ENCODE data around the gene MESP1.
A peak's percentile ranks its signal among the peaks of the same experiment; 100 is the strongest.

Gene MESP1

GRCh38 chr15:89756897-89757296, 5.8 kb upstream of the MESP1 start:
- Histone ChIP-seq H3K9ac (ENCODE audit: insufficient read length) (no peak overlapping the region), H3K27ac (no peak overlapping the region), H3K9me3 (ENCODE audit: low read depth, low read length) (no peaks in the 10 kb centered on the region), H3K4me3 (no peak overlapping the region), H3K36me3 (ENCODE audit: insufficient read depth, low read length) (no peaks in the 10 kb centered on the region)
- no peak for DNase-seq (ENCODE audit: low read depth, low spot score)
- TF ChIP-seq FOXP2 (optimal IDR thresholded peaks at IDR 0.05; ENCODE audit: control extremely low read depth, extremely low read length, insufficient read depth) = no peak
- TF ChIP-seq EZH2 (IDR thresholded peaks at IDR 0.05) = no peak
- no peak for TF ChIP-seq POLR2AphosphoS5 (IDR thresholded peaks at IDR 0.05; ENCODE audit: borderline replicate concordance, low read depth, low read length)

GRCh38 chr15:89755701-89756100, 4.7 kb upstream of the MESP1 start:
- no peak overlapping the region for H3K9ac ChIP-seq (ENCODE audit: insufficient read length)
- no peaks in the 10 kb centered on the region for H3K36me3 ChIP-seq (ENCODE audit: insufficient read depth, low read length)
- DNase-seq (ENCODE audit: low read depth, low spot score) = no peak
- TF ChIP-seq POLR2AphosphoS5 (IDR thresholded peaks at IDR 0.05; ENCODE audit: borderline replicate concordance, low read depth, low read length) (no peak), FOXP2 (optimal IDR thresholded peaks at IDR 0.05; ENCODE audit: control extremely low read depth, extremely low read length, insufficient read depth) (no peak), EZH2 (IDR thresholded peaks at IDR 0.05) (no peak)
- no peaks in the 10 kb centered on the region for H3K9me3 ChIP-seq (ENCODE audit: low read depth, low read length)
- no peak overlapping the region for H3K27ac ChIP-seq
- no peak overlapping the region for H3K4me3 ChIP-seq

GRCh38 chr15:89754361-89755154, 3.5 kb upstream of the MESP1 start:
- H3K36me3 ChIP-seq (ENCODE audit: insufficient read depth, low read length) = no peaks in the 10 kb centered on the region
- H3K27ac ChIP-seq = no peak overlapping the region
- no peak overlapping the region for H3K4me3 ChIP-seq
- no peak for DNase-seq (ENCODE audit: low read depth, low spot score)
- H3K9ac ChIP-seq (ENCODE audit: insufficient read length) = no peak overlapping the region
- H3K9me3 ChIP-seq (ENCODE audit: low read depth, low read length) = no peaks in the 10 kb centered on the region
- TF ChIP-seq FOXP2 (optimal IDR thresholded peaks at IDR 0.05; ENCODE audit: control extremely low read depth, extremely low read length, insufficient read depth) = no peak
- no peak for TF ChIP-seq EZH2 (IDR thresholded peaks at IDR 0.05)
- TF ChIP-seq POLR2AphosphoS5 (IDR thresholded peaks at IDR 0.05; ENCODE audit: borderline replicate concordance, low read depth, low read length) = no peak

- no peaks in the 10 kb centered on the region for H3K36me3 ChIP-seq (ENCODE audit: insufficient read depth, low read length)
- H3K9me3 ChIP-seq (ENCODE audit: low read depth, low read length) = no peaks in the 10 kb centered on the region
- H3K4me3 ChIP-seq = no peak overlapping the region
- H3K9ac ChIP-seq (ENCODE audit: insufficient read length) = no peak overlapping the region
- DNase-seq (ENCODE audit: low read depth, low spot score) = no peak
- H3K27ac ChIP-seq = no peak overlapping the region
- no peak for TF ChIP-seq POLR2AphosphoS5 (IDR thresholded peaks at IDR 0.05; ENCODE audit: borderline replicate concordance, low read depth, low read length)
- no peak for TF ChIP-seq EZH2 (IDR thresholded peaks at IDR 0.05)
- no peak for TF ChIP-seq FOXP2 (optimal IDR thresholded peaks at IDR 0.05; ENCODE audit: control extremely low read depth, extremely low read length, insufficient read depth)
Observed at GRCh38 chr15:89753855-89754254, 2.8 kb upstream of the MESP1 start.

- Histone ChIP-seq H3K9ac (ENCODE audit: insufficient read length) (no peak overlapping the region), H3K27ac (no peak overlapping the region), H3K36me3 (ENCODE audit: insufficient read depth, low read length) (no peaks in the 10 kb centered on the region), H3K9me3 (ENCODE audit: low read depth, low read length) (no peaks in the 10 kb centered on the region), H3K4me3 (no peak overlapping the region)
- TF ChIP-seq FOXP2 (optimal IDR thresholded peaks at IDR 0.05; ENCODE audit: control extremely low read depth, extremely low read length, insufficient read depth) = no peak
- TF ChIP-seq EZH2 (IDR thresholded peaks at IDR 0.05) = no peak
- no peak for TF ChIP-seq POLR2AphosphoS5 (IDR thresholded peaks at IDR 0.05; ENCODE audit: borderline replicate concordance, low read depth, low read length)
- no peak for DNase-seq (ENCODE audit: low read depth, low spot score)
Observed at GRCh38 chr15:89751748-89752147, 699 bp upstream of the MESP1 start.

- Histone ChIP-seq H3K27ac (no peak overlapping the region), H3K4me3 (peak overlapping the region; percentile 88), H3K9ac (ENCODE audit: insufficient read length) (peak overlapping the region; percentile 87), H3K9me3 (ENCODE audit: low read depth, low read length) (no peaks in the 10 kb centered on the region), H3K36me3 (ENCODE audit: insufficient read depth, low read length) (no peaks in the 10 kb centered on the region)
- TF ChIP-seq POLR2AphosphoS5 (IDR thresholded peaks at IDR 0.05; ENCODE audit: borderline replicate concordance, low read depth, low read length) (no peak), FOXP2 (optimal IDR thresholded peaks at IDR 0.05; ENCODE audit: control extremely low read depth, extremely low read length, insufficient read depth) (no peak), EZH2 (IDR thresholded peaks at IDR 0.05) (no peak)
- DNase-seq (ENCODE audit: low read depth, low spot score) = no peak
Observed at GRCh38 chr15:89749951-89750559, 994 bp downstream of the MESP1 start.

GRCh38 chr15:89749526-89749925, 1.5 kb downstream of the MESP1 start:
- Histone ChIP-seq H3K36me3 (ENCODE audit: insufficient read depth, low read length) (no peaks in the 10 kb centered on the region), H3K9me3 (ENCODE audit: low read depth, low read length) (no peaks in the 10 kb centered on the region), H3K4me3 (peak overlapping the region; percentile 88), H3K27ac (no peak overlapping the region), H3K9ac (ENCODE audit: insufficient read length) (peak overlapping the region; percentile 87)
- TF ChIP-seq POLR2AphosphoS5 (IDR thresholded peaks at IDR 0.05; ENCODE audit: borderline replicate concordance, low read depth, low read length) = no peak
- TF ChIP-seq EZH2 (IDR thresholded peaks at IDR 0.05) = no peak
- TF ChIP-seq FOXP2 (optimal IDR thresholded peaks at IDR 0.05; ENCODE audit: control extremely low read depth, extremely low read length, insufficient read depth) = no peak
- no peak for DNase-seq (ENCODE audit: low read depth, low spot score)

- no peak for DNase-seq (ENCODE audit: low read depth, low spot score)
- Histone ChIP-seq H3K27ac (peak overlapping the region; percentile 11; the same call in 1 of the 2 replicates), H3K36me3 (ENCODE audit: insufficient read depth, low read length) (no peaks in the 10 kb centered on the region), H3K9ac (ENCODE audit: insufficient read length) (no peak overlapping the region), H3K9me3 (ENCODE audit: low read depth, low read length) (no peaks in the 10 kb centered on the region), H3K4me3 (peak overlapping the region; percentile 88; the same call in 1 of the 2 replicates)
- no peak for TF ChIP-seq POLR2AphosphoS5 (IDR thresholded peaks at IDR 0.05; ENCODE audit: borderline replicate concordance, low read depth, low read length)
- TF ChIP-seq EZH2 (IDR thresholded peaks at IDR 0.05) = no peak
- TF ChIP-seq FOXP2 (optimal IDR thresholded peaks at IDR 0.05; ENCODE audit: control extremely low read depth, extremely low read length, insufficient read depth) = no peak
Observed at GRCh38 chr15:89749054-89749453, 2.0 kb downstream of the MESP1 start.
